Measurements from ENCODE around the gene SIRPA.

DNA sequence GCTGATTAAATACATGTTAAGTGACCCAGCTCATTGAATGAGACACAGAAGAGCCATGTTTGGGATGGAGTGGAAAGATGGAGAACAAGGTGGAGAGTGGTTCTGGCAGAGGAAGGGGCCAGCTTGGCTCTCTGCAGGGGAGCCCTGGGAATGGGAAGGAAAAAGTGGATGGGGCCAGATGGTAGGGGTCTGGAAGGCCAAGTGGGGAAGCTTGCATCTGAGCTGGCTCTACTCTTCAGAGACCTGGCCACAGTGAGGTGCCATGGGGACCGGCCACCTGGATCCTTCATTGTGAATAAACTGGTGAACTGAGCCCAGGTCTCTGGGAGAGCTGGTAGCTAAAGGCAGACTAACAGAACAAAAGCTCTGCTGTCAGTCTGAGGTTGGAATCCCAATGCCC lies 48.9 kb upstream of the SIRPA start:
- TF ChIP-seq, protein P1, sequence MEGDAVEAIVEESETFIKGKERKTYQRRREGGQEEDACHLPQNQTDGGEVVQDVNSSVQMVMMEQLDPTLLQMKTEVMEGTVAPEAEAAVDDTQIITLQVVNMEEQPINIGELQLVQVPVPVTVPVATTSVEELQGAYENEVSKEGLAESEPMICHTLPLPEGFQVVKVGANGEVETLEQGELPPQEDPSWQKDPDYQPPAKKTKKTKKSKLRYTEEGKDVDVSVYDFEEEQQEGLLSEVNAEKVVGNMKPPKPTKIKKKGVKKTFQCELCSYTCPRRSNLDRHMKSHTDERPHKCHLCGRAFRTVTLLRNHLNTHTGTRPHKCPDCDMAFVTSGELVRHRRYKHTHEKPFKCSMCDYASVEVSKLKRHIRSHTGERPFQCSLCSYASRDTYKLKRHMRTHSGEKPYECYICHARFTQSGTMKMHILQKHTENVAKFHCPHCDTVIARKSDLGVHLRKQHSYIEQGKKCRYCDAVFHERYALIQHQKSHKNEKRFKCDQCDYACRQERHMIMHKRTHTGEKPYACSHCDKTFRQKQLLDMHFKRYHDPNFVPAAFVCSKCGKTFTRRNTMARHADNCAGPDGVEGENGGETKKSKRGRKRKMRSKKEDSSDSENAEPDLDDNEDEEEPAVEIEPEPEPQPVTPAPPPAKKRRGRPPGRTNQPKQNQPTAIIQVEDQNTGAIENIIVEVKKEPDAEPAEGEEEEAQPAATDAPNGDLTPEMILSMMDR (IDR thresholded peaks at IDR 0.05; ENCODE audit: poor library complexity, severe bottlenecking): no peak
- TF ChIP-seq EP300 (conservative IDR thresholded peaks at IDR 0.05; ENCODE audit: poor library complexity, severe bottlenecking) (no peak), EZH2 (IDR thresholded peaks at IDR 0.05; ENCODE audit: borderline replicate concordance, insufficient read depth, low read length, poor library complexity, severe bottlenecking) (no peak), RAD21 (conservative IDR thresholded peaks at IDR 0.05) (no peak), TAF1 (IDR thresholded peaks at IDR 0.05; ENCODE audit: low read depth) (no peak), POLR2AphosphoS5 (IDR thresholded peaks at IDR 0.05) (no peak), SMC3 (conservative IDR thresholded peaks at IDR 0.05; ENCODE audit: poor library complexity) (no peak), MXI1 (conservative IDR thresholded peaks at IDR 0.05; ENCODE audit: poor library complexity, severe bottlenecking) (no peak)

Measured in neural cell (in vitro differentiated cells).